ENCODE data around the gene NFE2L3. TPM values are rescaled to one million over a fixed set of nuclear protein-coding genes. Genes with fewer than 3 reads are reported as not detected.

Gene NFE2L3
- total RNA-seq, 2 donors from 2014 or later, result 2.8 to 4.5 TPM

GRCh38 chr7:26198781-26199169, 46.8 kb downstream of the NFE2L3 start:
- TF ChIP-seq CTCF (IDR thresholded peaks at IDR 0.05), result no peak
- no peaks in the 10 kb centered on the region for H3K27me3 ChIP-seq (replicated peaks; ENCODE audit: insufficient read depth)
- peak overlapping the region in 1 of 2 donors; percentile 100 for H3K27ac ChIP-seq

DNA sequence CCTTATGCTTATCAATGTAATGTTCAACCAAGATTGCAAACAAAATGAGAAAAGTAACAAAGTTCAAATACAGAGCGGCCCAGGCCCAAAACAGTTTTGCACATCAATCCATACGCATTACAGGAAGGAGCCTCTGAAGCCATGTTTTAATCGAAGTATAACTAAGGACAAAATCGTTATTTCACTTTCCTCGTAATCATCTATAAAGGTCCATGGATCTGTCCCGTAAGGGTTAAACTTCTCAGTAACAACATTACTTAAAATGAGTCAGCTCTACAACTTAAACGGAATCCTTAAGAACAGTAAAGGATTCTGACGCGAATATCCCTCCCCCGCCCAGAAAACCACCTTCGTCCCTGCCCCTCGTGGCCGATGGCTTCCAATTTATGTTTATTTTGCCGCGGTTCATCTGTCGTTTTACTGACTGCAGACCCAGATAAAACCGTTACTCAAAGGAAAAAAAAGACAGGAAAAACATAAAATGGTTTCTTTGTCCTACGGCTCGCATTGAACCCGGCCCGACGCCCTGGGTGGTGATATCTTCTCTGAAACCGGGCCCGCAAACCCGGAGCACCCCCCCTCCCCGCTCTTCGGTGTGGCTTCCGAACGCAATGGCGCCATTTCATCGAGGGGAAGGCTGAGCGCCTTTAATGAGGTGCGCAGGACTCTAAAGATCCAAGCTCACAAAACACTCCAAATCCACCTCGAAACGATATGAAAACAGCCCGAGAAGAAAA, 47.5 kb downstream of the NFE2L3 start:
- Histone ChIP-seq H3K9me3 (no peaks in the 10 kb centered on the region), H3K4me3 (peak overlapping the region; percentile 98), H3K27ac (peak overlapping the region; percentile 100), H3K4me1 (ENCODE audit: control insufficient read depth in 1 of 2, low read depth in 2 of 2) (peaks cover 47 to 49% of the 10 kb centered on the region in 2 donors), H3K36me3 (peaks cover 26% of the 10 kb centered on the region), H3K27me3 (replicated peaks; ENCODE audit: insufficient read depth) (no peaks in the 10 kb centered on the region)
- DNase-seq (ENCODE audit: low spot score) (no peak), ATAC-seq (ENCODE audit: insufficient number of reproducible peaks, low FRiP score, low read depth) (no peak)
- TF ChIP-seq CTCF (IDR thresholded peaks at IDR 0.05), result no peak

More at GRCh38 chr7:26198781-26199169, 46.8 kb downstream of the NFE2L3 start:
- ATAC-seq (ENCODE audit: insufficient number of reproducible peaks, low FRiP score, low read depth), result no peak
- Histone ChIP-seq H3K4me3 (peak overlapping the region; percentile 98), H3K36me3 (peaks cover 32% of the 10 kb centered on the region), H3K4me1 (ENCODE audit: control insufficient read depth in 1 of 2, low read depth in 2 of 2) (peaks cover 47 to 51% of the 10 kb centered on the region in 2 donors), H3K9me3 (no peaks in the 10 kb centered on the region)
- DNase-seq (ENCODE audit: low spot score), result no peak

DNA sequence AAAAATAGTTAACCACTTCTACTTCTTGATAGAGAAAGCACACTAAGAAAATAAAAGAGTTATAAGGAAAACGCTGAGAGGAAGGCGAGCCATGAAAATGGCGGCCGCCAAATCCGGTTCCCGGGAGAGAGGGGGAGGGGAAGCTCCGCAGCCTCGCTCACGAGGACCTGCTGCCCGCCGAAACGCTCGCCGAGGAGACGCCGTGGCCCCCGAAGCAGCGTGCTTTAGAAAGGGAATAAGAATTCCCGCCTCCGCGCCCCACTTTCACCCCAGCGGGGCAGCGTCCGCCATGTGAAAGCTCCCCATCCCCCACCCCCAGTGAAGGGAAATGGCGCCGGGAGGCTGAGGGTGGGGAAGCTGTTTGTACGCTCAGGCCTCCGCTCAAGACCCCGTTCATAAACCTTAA, 48.0 kb downstream of the NFE2L3 start:
- Histone ChIP-seq H3K36me3 (peaks cover 22% of the 10 kb centered on the region), H3K9me3 (no peaks in the 10 kb centered on the region), H3K27me3 (replicated peaks; ENCODE audit: insufficient read depth) (no peaks in the 10 kb centered on the region), H3K27ac (peak overlapping the region; percentile 100), H3K4me3 (peak overlapping the region; percentile 98), H3K4me1 (ENCODE audit: control insufficient read depth in 1 of 2, low read depth in 2 of 2) (peaks cover 48 to 49% of the 10 kb centered on the region in 2 donors)
- ATAC-seq (ENCODE audit: insufficient number of reproducible peaks, low FRiP score, low read depth), result no peak
- no peak for TF ChIP-seq CTCF (IDR thresholded peaks at IDR 0.05)
- DNase-seq (ENCODE audit: low spot score), result no peak

- Histone ChIP-seq H3K27me3 (replicated peaks; ENCODE audit: insufficient read depth) (no peaks in the 10 kb centered on the region), H3K4me1 (ENCODE audit: control insufficient read depth in 1 of 2, low read depth in 2 of 2) (peaks cover 44 to 46% of the 10 kb centered on the region in 2 donors), H3K27ac (peak within 1 kb of the TSS; percentile 100), H3K9me3 (no peaks in the 10 kb centered on the region), H3K36me3 (peaks cover 16% of the 10 kb centered on the region), H3K4me3 (peak within 1 kb of the TSS; percentile 98)
- TF ChIP-seq CTCF (IDR thresholded peaks at IDR 0.05), result no peak
- DNase-seq (ENCODE audit: low spot score), result peak; percentile 91
- ATAC-seq (ENCODE audit: insufficient number of reproducible peaks, low FRiP score, low read depth), result peak; percentile 92
Measured at GRCh38 chr7:26200444-26201246, 48.6 kb downstream of the NFE2L3 start, which contains the start of gene HNRNPA2B1. HNRNPA2B1 (minus strand) TSS chr7:26200746; CDS start chr7:26200577, 169 bp downstream.

All from thoracic aorta (tissue), 2 donors.